ENCODE data around the gene MASTL.

MASTL gene

GRCh38 chr10:27225642-27226257 is 70.6 kb downstream of the MASTL start:
- no peak for DNase-seq

DNA sequence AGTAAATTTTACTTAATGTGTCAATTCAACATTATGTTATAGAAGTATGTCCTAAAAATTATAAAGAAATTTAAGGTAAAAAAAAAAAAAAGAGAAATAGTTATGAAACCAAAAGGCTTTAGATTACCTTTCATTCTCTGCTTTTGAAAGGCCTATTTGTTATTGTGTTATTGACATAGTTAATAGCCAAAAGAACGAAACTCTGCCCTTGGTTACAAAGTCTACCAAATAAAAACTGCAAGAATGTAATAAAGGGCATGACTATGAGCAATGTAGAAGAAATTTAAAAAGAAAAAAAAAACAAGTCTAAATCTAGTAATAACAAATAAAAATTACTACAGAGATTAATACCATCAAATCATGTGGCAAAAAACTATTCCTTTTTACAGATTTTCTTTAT is 74.9 kb downstream of the MASTL start:
- no peak for DNase-seq

DNA sequence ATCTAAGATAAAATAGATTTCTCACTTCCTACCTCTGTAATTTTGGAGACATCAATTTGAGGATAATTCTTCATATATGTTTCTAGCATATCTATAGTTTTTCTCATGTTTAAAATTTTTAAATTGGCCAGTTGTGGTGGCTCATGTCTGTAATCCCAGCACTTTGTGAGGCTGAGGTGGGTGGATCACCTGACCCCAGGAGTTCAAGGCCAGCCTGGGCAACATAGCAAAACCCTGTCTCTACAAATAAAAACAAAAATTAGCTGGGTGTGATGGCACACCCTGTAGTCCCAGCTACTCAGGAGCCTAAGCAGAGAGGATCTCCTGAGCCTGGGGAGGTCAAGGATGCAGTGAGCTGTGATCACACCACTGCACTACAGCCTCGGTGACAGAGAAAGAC is 80.6 kb downstream of the MASTL start:
- no peak for DNase-seq
